Esophagus (tissue), 2 donors: ENCODE results near the gene SLC49A4. TPM values are rescaled to one million over a fixed set of nuclear protein-coding genes. Genes with fewer than 3 reads are reported as not detected.

Experiments
- H3K27ac ChIP-seq, 2 donors: one replicate each; pipeline ENCODE4 v1.5.1; 2013; ENCODE audit warnings: low read depth in 2 of 2, mild to moderate bottlenecking in 2 of 2, inconsistent platforms in 1 of 2, low read length in 1 of 2, moderate library complexity in 1 of 2
- H3K27me3 ChIP-seq, 2 donors: one replicate each; pipeline ENCODE4 v1.6.1; 2013; ENCODE audit warnings: low read length in 2 of 2, control low read depth in 1 of 2, mild to moderate bottlenecking in 1 of 2; ENCODE audit not compliant: insufficient read depth in 2 of 2, control insufficient read depth in 1 of 2
- H3K36me3 ChIP-seq, 2 donors: one replicate each; pipeline ENCODE4 v1.6.1; 2013; ENCODE audit warnings: low read length in 1 of 2; ENCODE audit not compliant: control insufficient read depth in 2 of 2, insufficient read depth in 2 of 2
- H3K4me1 ChIP-seq, 2 donors: one replicate each; pipeline ENCODE4 v1.6.1; 2013; ENCODE audit warnings: low read length in 1 of 2; ENCODE audit not compliant: control insufficient read depth in 2 of 2, insufficient read depth in 2 of 2
- H3K4me3 ChIP-seq, 2 donors: one replicate each; pipeline ENCODE4 v1.5.1; 2013; ENCODE audit warnings: low read length in 2 of 2, mild to moderate bottlenecking in 2 of 2, low read depth in 1 of 2, moderate library complexity in 1 of 2
- H3K9me3 ChIP-seq, 2 donors: one replicate each; pipeline ENCODE4 v1.6.1; 2013; ENCODE audit warnings: mild to moderate bottlenecking in 2 of 2, low read depth in 1 of 2, low read length in 1 of 2, moderate library complexity in 1 of 2; ENCODE audit not compliant: control insufficient read depth in 2 of 2, insufficient read depth in 1 of 2
- WGBS, 2 donors: extraction: QIAGEN DNeasy Blood & Tissue Kit; methylation state at CpG; one replicate each; pipeline ENCODE4 v1.1.7; 2013; 5-methylcytosine and 5-hydroxymethylcytosine counted together
- polyA plus RNA-seq, 2 donors: library from polyadenylated mRNA; stranded (reverse); fragments of 200-250 nt; gene quantifications; one replicate each; pipeline ENCODE4 v1.2.3, GENCODE V29; 2013
- donor health status: healthy with polysubstance abuse.
- donor health status: Bipolar disorder and iron deficiency.

The SLC49A4 gene
- polyA plus RNA-seq, 2 donors: 10.1 to 14.3 TPM

- Histone ChIP-seq H3K9me3 (no peaks in the 10 kb centered on the region), H3K4me3 (no peak overlapping the region), H3K27me3 (no peaks in the 10 kb centered on the region), H3K4me1 (peaks cover 0 to 6% of the 10 kb centered on the region in 2 donors), H3K27ac (no peak overlapping the region), H3K36me3 (no peaks in the 10 kb centered on the region)
- WGBS, 2 donors: 79 to 80% methylated on average over 8 of the region's 8 CpGs
These were observed 98.4 kb downstream of the SLC49A4 start for GRCh38 chr3:122893282-122893681.

- Histone ChIP-seq H3K9me3 (no peaks in the 10 kb centered on the region), H3K4me3 (no peak overlapping the region), H3K36me3 (no peaks in the 10 kb centered on the region), H3K4me1 (peaks cover 0 to 6% of the 10 kb centered on the region in 2 donors), H3K27ac (no peak overlapping the region), H3K27me3 (no peaks in the 10 kb centered on the region)
- WGBS, 2 donors: 55 to 63% methylated on average over 17 of the region's 17 CpGs
These were observed 99.1 kb downstream of the SLC49A4 start for GRCh38 chr3:122893754-122894668.

DNA sequence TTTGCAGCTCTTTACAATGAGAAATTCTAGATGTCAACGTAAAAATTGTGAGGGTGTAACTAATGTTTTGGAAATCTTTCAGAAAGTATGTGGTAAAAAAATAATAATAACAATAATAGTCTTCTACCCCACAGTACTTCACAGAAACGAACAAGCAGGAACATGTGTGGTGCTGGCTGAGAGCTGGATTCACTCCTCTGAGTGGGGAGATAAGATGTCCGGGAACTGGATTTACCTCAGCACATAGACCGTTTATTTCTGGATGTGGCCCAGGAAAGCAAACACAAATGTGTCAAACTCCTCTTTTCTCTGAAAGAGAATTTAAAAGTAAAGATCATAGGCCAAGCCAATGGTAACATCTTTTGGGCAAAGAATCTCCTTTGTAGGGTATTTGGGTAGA is 103.4 kb downstream of the SLC49A4 start:
- no peaks in the 10 kb centered on the region for H3K27me3 ChIP-seq
- H3K4me3 ChIP-seq: no peak overlapping the region
- WGBS, 2 donors: 36 to 38% methylated on average over 4 of the region's 4 CpGs
- H3K36me3 ChIP-seq: no peaks in the 10 kb centered on the region
- H3K9me3 ChIP-seq: no peaks in the 10 kb centered on the region
- H3K4me1 ChIP-seq: no peaks in the 10 kb centered on the region
- no peak overlapping the region for H3K27ac ChIP-seq

GRCh38 chr3:122902326-122902725 is 107.5 kb downstream of the SLC49A4 start:
- Histone ChIP-seq H3K27me3 (no peaks in the 10 kb centered on the region), H3K36me3 (no peaks in the 10 kb centered on the region), H3K4me1 (no peaks in the 10 kb centered on the region), H3K9me3 (peaks cover 0 to under 1% of the 10 kb centered on the region in 2 donors), H3K4me3 (no peak overlapping the region), H3K27ac (no peak overlapping the region)
- 73 to 76% methylated on average over 2 of the region's 2 CpGs for WGBS, 2 donors

DNA sequence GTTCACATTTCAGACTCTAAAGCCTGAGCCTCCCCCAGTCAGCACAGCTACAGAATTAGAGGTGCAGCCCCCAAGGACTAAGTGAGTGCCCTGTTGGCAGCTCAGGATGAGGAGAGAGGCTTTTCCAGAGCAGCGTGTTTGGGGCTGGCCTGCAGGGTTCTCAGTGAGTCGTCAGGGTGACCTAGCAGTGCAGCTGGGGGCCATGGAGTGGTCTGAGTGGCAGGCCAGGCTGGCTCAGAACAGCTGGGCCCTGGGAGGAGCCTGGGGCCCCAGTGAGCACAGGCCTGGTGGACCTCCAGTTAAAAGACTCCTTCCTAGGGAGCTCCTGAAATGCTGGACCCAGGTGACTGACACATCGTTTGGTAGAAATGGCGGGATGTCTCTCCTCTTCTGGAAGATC is 108.3 kb downstream of the SLC49A4 start:
- Histone ChIP-seq H3K4me1 (no peaks in the 10 kb centered on the region), H3K4me3 (no peak overlapping the region), H3K27ac (no peak overlapping the region), H3K36me3 (no peaks in the 10 kb centered on the region), H3K27me3 (no peaks in the 10 kb centered on the region), H3K9me3 (peaks cover 0 to 3% of the 10 kb centered on the region in 2 donors)
- WGBS, 2 donors: 71 to 75% methylated on average over 4 of the region's 4 CpGs

DNA sequence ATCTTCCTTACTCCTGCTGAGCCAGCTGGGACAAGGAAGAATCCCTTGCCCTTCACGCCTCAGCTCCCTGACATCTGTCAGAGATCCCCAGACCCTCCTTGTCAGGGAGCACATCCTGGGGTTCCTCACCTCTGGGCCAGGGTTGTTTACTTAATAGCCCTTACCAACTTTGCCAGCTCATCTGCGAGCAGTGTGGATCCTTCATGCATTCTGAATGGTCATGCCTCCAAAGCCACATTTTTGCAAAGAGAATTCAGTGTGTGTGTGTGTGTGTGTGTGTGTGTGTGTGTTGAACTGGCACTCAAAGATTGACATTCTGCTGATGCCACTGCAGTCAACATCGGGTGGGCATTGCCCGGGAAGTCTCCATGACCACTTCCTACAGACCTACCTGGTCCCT is 112.6 kb downstream of the SLC49A4 start:
- Histone ChIP-seq H3K36me3 (no peaks in the 10 kb centered on the region), H3K9me3 (peaks cover 0 to 3% of the 10 kb centered on the region in 2 donors), H3K4me1 (no peaks in the 10 kb centered on the region), H3K27ac (no peak overlapping the region), H3K4me3 (no peak overlapping the region), H3K27me3 (no peaks in the 10 kb centered on the region)
- 92 to 94% methylated on average over 4 of the region's 4 CpGs for WGBS, 2 donors

- Histone ChIP-seq H3K4me3 (no peak overlapping the region), H3K36me3 (no peaks in the 10 kb centered on the region), H3K27me3 (no peaks in the 10 kb centered on the region), H3K9me3 (peaks cover 0 to 3% of the 10 kb centered on the region in 2 donors), H3K27ac (no peak overlapping the region), H3K4me1 (peaks cover 0 to 3% of the 10 kb centered on the region in 2 donors)
- WGBS, 2 donors: 88 to 89% methylated on average over 3 of the region's 3 CpGs
These were observed 113.4 kb downstream of the SLC49A4 start for GRCh38 chr3:122908251-122908650.

- Histone ChIP-seq H3K4me1 (peaks cover 0 to 3% of the 10 kb centered on the region in 2 donors), H3K9me3 (peaks cover 0 to 3% of the 10 kb centered on the region in 2 donors), H3K4me3 (no peak overlapping the region), H3K27ac (no peak overlapping the region), H3K27me3 (no peaks in the 10 kb centered on the region), H3K36me3 (no peaks in the 10 kb centered on the region)
- 91 to 93% methylated on average over 16 of the region's 16 CpGs for whole genome bisulfite sequencing, 2 donors
These were observed 117.0 kb downstream of the SLC49A4 start for GRCh38 chr3:122911901-122912300.

GRCh38 chr3:122912772-122913538 is 118.1 kb downstream of the SLC49A4 start:
- no peak overlapping the region for H3K27ac ChIP-seq
- H3K27me3 ChIP-seq: no peaks in the 10 kb centered on the region
- 34 to 41% methylated on average over 67 to 76 of the region's 76 CpGs for WGBS, 2 donors
- H3K4me1 ChIP-seq: peaks cover 0 to 3% of the 10 kb centered on the region in 2 donors
- no peaks in the 10 kb centered on the region for H3K36me3 ChIP-seq
- peak overlapping the region in 1 of 2 donors; percentile 5 for H3K4me3 ChIP-seq
- no peaks in the 10 kb centered on the region for H3K9me3 ChIP-seq
